GM18499 (cell line): ENCODE data around the gene FCSK.
"Not testable (repeated sequence)": the region's sequence is repeated elsewhere in the genome, so short reads cannot be mapped to it uniquely, and the experiment has no call there.

Experiments
- ATAC-seq: cut with Tn5 transposase; IDR thresholded peaks from one replicate; pipeline ENCODE4 v1.9.1; 2021; ENCODE audit warnings: moderate number of reproducible peaks; ENCODE audit not compliant: insufficient read depth, unreplicated experiment

Gene FCSK

DNA sequence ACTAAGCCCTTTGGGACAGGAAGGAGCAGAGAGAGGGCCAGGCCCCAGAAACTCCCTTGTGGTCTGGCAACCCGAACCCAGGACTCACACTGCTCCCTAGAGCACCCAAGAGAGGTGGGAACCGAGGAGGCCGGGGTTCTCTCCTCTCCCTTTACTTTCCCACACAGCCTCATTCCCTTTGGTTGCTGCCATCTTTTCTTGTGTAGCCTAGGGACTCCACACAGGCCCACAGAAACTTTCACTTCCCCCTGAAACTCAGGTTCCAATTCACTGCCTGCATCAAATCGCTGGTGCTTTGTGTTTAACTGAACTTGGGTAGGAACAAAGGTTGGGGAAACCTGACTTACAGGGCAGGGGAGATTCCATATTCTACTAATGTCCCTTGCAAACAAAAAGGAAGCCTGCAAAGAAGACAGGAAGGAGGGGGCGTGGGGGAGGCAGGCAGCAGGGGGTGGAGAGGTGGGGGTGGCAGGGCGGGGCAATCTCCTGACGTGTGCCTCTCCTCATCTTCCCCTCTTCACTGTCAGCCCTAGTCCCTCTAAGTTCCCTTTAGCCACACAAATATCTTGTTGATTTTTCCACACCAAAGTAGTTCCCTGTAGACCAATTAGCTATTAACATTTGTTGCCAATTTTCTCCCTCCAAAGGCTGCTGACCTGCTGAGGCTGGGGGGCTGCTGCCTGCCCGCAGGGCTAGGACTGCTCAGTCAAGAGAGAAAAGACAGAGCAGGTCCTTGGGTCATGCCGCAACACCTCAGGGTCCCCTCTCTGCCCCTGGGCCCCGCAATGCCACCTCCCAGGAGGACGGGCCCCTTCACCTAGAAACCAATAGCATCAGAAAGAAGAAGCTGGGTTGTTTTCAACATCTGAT lies 23.5 kb upstream of the FCSK start:
- ATAC-seq, result peak; percentile 38

DNA sequence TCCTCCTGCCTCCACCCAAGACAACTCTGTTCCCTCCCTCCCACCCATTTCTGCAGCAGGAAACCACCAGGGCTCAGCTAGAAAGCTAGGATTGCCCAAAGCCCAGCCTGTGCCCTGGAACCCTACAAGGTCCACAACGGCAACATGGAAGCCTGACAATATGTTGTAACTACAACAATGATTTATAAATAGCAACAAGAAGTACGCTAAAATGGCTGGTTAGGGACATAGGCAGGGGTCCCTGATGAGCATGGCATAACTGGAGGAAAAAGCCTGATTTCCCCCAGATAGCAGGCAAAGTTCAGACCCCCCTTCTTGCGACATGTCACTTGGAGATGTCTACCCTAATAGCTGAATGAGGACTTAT lies 22.1 kb upstream of the FCSK start:
- no peak for ATAC-seq

DNA sequence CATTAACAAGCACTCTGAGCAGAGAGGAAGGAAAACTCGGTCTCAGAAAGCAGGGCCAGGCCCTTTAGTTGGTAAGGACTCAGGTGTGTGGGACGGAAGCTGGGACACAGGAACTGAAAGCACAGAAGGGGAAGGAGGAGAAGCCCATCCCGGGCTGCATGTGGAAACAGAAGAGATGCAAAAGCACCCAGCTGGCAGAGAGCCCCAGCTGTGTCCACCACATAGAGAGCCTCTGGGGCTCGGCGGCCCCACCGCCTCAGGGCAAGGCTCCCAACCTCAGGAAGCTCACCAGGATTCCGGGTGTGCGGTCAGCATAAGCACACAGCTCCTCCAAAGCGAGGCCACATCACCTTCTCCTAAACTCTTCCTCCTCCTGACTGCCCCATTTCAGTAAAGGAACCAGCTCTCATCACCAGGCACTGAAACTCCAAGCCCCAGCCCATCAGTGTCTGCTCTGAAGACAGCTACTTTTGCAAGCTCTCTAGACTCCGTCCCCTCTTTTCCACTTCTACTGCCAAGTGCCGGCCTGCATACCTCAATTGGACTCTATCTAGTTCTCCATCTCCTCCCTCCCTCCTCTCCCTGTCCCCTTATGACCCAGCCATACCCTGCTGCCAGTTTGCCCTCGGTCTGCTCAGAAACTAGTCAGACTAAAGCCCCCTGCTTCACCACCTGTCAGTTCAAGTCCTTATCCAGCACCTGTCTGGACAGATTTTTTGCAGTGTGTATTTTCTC lies 21.5 kb upstream of the FCSK start:
- ATAC-seq, result no peak

DNA sequence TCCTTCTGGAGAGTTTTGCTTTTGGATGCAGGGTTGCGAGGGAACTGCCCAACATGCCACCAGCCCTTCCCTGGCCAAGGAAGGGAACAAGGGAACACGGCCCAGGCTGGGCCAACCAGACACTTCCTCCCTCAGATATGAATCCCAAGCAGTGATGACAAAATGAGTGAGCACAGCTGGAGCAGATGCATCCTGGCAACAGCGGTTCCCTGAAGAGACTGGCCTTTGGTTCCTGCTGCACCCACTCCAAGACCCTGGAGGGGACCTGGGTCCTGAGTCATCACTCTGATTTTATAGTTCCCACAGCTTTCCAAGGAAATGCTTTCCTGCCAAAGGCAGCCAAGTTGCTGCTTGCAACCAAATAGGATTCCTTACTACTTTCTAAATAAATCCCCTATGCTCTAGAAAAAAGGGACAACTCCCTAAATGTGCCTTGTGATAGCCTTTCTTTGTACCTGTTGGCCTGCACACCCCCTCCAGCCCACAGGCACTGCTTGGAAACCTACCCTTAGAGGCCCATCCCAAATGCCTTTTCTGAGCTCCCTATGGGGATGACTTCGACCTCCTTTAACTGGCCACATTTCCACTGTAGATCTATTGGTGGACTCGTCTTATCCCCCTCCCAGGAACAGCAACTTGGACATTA lies 20.8 kb upstream of the FCSK start:
- ATAC-seq, result no peak

DNA sequence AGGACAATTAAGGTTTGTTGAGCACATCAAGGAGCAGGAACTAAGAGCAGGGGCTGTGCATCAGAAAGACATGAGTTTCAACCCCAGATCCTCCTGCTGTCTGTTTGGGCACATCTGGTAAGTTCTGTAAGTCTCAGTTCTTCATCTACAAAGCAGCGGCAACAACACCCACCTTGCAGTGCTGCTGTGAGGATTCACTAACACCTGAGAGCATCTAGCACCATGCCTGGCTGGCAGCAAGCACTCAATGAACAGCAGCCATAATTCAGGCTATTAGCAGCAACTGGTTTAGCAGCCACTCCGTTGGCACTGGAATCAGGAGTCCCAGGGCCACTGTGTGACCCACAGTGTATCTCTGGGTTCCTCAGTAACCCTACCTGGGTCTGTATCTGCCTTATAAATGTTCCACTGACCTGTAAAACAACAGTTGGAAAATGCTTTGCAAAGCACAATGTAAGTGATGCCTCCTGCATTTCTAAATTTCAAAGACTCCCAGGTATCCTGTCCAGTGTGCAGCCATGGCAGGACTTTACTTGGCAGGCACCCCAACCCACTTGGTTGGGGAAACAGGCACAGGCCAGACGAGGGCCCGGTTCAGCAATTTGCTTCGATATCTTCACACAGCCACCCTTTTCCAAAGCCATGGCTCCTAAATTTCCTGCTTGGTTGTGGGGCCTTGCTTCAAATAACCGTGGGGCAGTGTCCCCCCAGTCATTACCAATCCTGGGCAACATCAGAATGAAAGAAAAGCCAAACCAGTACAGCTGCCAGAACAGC lies 19.7 kb upstream of the FCSK start:
- ATAC-seq, result no peak

DNA sequence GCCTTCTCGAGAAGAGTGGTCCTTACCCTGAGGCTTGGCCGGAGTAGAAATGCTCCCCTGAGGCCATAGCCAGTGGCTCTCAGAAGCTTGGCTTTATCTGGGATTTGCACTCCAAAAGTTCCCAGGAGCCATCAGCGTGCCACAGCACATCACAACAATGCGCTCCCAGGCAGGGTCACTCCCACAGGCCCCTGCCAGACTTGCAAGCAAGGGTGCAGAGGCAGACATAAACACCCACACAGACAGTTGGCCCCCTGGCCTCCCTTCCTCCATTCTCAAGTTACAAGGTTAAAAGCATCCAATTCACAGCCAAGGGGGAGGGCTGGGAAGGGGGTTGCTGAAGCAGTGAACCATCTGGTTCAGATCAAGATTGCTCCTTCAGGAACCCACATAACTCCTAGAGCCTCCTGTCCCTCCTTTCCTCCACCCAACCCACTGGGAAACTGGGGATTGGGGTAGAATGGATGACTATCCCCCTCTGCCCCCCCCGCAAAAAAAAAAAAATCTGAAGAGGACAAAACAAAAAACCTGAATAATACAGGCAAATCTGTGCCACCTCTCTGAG lies 17.3 kb upstream of the FCSK start:
- ATAC-seq, result no peak

DNA sequence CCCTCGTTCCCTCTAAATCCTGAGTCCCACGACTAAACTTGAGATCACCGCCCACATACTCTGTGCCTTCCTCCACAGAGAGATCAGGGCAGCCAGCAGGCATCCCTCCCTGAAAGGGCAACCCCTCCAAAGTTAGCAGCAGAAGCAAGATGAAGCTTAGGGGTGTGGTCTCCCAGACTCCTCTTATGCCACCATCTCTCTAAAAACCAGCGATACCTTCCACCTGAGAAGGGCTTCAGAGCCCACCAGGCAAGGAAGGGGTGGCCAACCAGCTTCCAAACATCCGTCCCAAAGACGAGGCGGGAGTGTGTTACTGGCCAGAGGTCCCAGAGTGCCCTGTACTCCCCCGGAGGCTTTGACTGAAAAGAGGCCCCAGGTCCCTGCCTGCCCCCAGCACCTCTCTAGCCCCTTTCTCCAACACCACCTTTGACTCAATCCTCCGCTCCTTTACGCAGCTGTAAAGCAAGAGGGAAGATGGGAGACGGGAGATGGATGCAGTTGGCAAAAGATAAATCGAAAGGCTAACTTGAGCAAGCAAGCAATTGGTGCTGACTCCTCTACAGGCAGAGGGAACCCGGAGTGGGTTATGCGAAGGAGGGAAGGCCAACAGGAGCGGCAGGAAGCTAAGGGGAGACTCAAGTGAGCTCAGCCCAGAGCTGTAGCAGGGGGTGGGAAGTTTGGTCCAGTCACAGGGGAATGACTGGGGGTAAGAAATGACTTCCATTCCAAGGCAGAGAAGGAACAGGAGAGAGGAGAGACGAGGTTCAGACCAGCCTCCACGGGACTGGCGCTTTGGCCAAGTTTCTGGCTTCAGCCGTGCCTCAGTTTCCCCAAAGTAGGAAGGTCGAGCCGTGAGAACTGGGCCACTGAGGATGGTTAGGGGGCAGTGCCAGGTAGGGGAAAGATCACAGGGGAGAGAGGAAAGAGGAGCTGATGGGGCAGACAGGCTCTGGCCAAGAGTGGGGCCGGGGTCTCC lies 16.5 kb upstream of the FCSK start:
- ATAC-seq, result no peak

DNA sequence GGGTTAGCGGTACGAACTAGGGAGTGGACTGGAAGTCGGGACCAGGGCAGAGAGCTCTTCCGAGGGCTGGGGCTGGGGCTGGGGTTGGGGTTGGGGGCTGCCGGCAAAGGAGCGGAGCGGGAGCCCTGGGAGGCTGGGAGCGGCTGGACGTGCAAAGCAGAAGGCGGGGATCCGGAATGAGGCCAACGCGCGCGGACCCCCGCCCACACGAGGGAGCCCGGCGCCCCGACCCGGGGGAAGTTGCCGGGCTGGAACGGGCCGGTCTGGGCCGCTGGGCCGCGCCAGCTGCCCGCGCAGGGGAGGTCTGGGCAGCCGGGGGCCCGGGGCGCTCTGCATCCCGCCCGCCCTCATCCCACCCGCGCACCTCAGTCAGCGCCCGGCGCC lies 15.8 kb upstream of the FCSK start:
- ATAC-seq, result no peak

DNA sequence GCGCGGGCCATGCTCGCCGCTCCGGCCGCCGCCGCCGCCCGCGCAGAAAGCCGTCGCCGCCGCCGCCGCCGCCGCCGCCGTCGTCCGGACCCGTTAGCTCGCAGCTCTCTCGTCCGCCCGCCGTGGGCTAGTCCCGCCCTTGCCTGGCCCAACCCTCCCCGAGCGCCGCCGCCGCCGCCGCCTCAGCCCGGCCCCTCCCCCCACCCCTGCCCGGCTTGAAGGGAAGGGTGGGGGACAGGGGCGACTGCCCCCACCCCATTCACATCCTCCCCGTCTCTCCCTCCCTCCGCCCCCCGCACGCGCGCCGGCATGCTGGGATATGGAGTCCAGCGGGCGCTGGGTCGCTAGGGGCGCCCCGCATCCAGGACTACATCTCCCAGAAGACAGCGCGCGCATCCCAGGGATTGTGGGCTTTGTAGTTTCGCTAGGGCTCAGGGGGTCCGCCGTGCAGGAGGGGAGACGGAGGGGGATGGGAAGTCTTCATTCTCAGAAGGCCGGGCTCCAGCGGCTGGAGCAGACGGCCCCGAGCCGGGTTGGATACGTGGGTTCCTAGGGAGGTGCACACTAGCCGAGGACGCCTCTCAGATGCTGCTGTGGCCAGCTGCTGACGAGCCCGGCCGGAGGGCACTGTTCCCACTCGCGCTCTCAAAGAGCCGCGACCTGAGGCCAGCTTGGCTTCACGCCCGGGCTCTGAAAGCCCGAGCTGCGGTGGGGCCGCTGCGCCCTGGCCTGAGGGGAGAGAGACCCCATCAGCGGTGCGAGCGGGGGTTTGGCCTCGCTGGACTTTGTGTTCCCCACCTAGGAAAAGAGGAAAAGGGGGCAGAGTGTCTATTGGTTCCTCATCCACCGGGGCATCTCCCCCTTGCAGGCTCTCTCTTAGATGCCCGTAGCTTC lies 15.2 kb upstream of the FCSK start, which contains the start of gene ST3GAL2:
Gene ST3GAL2, minus strand, starts transcription at position 132 of the 894 bp plus-strand sequence. CDS start 40,570 bp downstream, outside the sequence.
- peak; percentile 39 for ATAC-seq

DNA sequence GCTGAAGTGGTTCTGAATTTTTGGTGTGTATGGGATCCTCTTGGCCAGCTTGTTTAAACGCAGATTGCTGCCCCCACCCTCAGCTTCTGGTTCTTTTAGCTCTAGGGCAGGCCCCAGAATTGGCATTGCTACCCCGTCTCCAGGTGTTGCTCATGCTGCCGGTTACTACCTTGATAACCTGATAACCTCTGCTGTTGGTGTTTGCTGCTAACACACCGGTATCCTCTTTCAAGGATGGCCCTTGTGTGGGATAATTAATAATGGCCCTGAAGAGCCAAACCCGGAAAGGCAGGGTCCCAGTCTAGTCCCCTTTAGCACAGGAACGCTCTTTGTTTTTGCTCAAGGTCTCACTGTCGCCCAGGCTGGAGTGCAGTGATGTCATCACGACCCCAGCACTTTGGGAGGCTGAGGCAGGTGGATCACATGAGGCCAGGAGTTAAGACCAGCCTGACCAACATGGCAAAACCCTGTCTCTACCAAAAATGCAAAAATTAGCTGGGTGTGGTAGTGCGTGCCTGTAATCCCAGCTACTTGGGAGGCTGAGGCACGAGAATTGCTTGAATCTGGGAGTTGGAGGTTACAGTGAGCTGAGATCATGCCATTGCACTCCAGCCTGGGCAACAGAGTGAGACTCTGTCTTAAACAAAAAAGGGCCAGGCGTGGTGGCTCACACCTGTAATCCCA lies 14.2 kb upstream of the FCSK start:
- ATAC-seq, result no peak

DNA sequence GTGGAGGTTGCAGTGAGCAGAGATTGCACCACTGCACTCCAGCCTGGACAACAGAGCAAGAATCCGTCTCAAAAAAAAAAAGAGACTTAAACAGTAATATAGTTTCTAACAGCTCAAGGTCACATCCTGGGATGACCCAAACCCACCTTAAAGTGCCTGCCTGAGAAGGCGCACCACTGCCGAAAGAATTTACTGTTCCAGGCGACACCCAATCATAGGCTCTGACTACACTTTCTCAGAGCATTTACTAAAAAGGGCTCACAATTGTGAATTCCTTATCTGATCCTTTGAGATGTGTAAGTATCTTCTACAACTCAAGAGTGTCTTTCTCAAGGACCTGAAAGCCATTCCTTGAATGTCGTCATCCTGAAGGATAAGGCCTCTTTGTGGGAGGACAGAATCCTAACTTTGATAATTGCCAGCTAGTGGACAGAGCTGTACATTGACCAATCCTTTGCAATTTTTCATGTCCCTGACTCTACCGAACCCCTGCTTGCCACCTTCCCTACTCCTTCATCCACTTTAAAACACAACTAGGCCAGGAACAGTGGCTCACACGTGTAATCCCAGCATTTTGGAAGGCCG lies 12.9 kb upstream of the FCSK start:
- ATAC-seq, result no peak

DNA sequence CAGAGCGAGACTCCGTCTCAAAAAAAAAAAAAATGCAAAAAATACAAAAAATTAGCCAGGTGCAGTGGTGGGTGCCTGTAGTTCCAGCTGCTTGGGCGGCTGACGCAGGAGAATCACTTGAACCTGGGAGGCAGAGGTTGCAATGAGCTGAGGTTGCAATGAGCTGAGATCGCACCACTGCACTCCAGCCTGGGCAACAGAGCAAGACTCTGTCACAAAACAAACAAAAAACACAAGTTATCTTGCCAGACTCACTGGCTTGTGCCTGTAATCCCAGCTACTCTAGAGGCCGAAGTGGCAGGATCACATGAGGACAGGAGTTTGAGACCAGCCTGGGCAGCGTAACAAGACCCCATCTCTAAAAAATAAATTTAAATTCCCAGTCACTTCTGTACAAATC lies 12.1 kb upstream of the FCSK start:
- no peak for ATAC-seq

DNA sequence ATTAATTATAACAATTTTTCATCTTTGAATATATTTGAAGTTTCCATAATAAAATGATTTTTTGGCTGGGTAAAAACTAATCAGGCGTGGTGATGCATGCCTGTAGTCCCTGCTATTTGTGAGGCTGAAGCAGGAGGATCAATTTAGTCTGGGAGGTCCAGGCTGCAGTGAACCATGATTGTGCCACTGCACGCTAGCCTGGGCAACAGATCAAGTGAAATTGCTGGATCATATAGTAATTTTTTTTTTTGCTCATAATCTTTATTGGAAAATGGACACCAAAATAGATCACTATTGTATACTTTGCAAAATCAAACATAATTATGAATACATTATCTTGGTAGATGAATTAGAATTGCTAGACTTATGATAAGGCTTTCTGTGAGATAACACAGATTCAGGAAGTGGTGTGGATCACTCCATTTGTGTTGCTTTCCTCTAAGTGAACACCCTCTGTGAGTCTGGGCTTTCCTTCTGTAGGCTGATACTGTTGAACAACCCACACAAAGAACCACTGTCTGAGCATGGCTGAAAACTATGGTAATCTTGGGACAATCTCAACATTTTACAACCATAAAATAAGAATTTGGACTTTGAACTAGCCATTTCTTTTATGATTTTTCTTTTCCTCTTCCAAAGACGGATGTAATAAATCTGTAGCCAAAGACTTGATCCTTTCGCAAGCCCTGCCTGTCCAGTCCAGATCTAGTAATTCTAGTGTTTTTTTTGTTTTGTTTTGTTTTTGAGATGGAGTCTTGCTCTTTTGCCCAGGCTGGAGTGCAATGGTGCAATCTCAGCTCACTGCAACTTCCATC lies 9.9 kb upstream of the FCSK start:
- no peak for ATAC-seq

DNA sequence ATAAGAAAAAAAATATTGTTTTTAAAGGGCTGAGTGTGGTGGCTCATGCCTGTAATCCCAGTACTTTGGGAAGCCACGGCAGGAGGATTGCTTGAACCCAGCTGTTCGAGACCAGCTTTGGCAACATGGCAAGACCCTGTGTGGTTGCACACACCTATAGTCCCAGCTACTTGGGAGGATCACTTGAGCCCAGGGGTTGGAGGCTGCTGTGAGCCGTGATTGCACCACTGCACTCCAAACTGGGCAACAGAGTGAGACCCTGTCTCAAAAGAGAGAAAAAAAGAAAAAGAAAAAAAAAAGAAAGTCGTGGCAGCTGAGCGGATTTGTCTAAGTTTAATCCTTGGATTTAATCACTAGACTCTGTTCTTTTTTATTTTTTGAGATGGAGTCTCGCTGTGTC lies 6.3 kb upstream of the FCSK start:
- ATAC-seq, result no peak

DNA sequence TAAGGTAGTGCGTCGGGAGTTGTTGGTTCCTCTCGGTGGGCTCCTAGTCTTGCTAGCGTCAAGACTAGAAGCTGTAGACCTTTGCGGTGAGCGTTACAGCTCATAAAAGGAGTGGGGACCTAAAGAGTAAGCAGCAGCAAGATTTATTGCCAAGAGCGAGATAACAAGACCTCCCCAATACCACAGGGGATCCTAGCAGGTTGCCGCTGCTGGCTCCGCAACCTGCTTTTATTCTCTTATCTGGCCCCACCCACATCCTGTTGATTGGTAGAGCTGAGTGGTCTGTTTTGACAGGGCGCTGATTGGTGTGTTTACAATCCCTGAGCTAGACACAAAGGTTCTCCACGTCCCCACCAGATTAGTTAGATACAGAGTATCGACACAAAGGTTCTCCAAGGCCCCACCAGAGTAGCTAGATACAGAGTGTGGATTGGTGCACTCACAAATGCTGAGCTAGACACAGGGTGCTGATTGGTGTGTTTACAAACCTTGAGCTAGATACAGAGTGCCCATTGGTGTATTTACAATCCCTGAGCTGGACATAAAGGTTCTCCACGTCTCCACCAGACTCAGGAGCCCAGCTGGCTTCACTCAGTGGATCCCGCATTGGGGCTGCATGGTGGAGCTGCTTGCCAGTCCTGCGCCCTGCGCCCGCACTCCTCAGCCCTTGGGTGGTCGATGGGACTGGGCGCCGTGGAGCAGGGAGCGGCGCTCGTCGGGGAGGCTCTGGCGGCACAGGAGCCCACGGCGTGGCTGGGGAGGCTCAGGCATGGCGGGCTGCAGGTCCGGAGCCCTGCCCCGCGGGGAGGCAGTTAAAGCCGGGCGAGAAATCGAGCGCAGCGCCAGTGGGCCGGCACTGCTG lies 4.0 kb upstream of the FCSK start:
- not testable (repeated sequence) for ATAC-seq
